ENCODE measurements around the gene PIGU.

DNA sequence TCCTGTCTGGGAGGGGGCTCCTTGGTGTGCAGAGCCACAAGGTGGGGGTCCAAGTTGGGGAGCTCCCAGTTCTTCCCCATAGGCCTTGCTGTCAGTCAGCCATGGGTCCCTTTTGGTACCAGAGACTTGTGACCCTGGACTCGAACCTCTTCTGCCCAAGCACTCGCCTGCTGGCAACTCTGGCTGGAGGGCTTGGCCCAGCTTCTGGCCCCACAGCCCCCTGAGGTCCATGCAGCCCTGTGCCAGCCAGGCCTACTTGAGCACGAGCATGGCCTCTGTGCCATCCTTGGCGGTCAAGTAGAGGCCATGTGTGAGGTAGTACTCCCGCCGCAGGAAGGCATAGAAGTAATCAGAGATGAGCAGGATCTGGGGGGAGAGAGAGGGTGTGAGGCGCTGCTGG, 116.3 kb downstream of the PIGU start:
- no peak for TF ChIP-seq CTCF (IDR thresholded peaks at IDR 0.05; ENCODE audit: low read depth, low read length, missing input control)
- no peak for TF ChIP-seq HNF4A (conservative IDR thresholded peaks at IDR 0.05)
- no peak for TF ChIP-seq TAF1 (conservative IDR thresholded peaks at IDR 0.05)
- TF ChIP-seq JUND (IDR thresholded peaks at IDR 0.05): no peak
- TF ChIP-seq GABPA (IDR thresholded peaks at IDR 0.05 in 1 of 2, conservative IDR thresholded peaks at IDR 0.05 in 1 of 2): no peak
- TF ChIP-seq, protein P1, sequence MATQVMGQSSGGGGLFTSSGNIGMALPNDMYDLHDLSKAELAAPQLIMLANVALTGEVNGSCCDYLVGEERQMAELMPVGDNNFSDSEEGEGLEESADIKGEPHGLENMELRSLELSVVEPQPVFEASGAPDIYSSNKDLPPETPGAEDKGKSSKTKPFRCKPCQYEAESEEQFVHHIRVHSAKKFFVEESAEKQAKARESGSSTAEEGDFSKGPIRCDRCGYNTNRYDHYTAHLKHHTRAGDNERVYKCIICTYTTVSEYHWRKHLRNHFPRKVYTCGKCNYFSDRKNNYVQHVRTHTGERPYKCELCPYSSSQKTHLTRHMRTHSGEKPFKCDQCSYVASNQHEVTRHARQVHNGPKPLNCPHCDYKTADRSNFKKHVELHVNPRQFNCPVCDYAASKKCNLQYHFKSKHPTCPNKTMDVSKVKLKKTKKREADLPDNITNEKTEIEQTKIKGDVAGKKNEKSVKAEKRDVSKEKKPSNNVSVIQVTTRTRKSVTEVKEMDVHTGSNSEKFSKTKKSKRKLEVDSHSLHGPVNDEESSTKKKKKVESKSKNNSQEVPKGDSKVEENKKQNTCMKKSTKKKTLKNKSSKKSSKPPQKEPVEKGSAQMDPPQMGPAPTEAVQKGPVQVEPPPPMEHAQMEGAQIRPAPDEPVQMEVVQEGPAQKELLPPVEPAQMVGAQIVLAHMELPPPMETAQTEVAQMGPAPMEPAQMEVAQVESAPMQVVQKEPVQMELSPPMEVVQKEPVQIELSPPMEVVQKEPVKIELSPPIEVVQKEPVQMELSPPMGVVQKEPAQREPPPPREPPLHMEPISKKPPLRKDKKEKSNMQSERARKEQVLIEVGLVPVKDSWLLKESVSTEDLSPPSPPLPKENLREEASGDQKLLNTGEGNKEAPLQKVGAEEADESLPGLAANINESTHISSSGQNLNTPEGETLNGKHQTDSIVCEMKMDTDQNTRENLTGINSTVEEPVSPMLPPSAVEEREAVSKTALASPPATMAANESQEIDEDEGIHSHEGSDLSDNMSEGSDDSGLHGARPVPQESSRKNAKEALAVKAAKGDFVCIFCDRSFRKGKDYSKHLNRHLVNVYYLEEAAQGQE (IDR thresholded peaks at IDR 0.05): no peak
- no peak for TF ChIP-seq YY1 (IDR thresholded peaks at IDR 0.05)
- TF ChIP-seq SP1 (IDR thresholded peaks at IDR 0.05): no peak
